Karpas-422 (cell line): ENCODE measurements around the gene SRGAP1. TPM values are rescaled to one million over a fixed set of nuclear protein-coding genes. Genes with fewer than 3 reads are reported as not detected.
"Not testable (repeated sequence)": the region's sequence is repeated elsewhere in the genome, so short reads cannot be mapped to it uniquely, and the experiment has no call there.

Source experiments
- DNase-seq: peaks from one replicate; pipeline ENCODE4 v3.0.0-alpha.2; 2015
- H2AFZ ChIP-seq: fragments of 200-600 bp; sonication (generic); 2 replicates; pipeline ENCODE4 v1.6.1; 2014; ENCODE audit warnings: antibody characterized with exemption, low read length, mixed read lengths
- H3K27ac ChIP-seq: fragments of 200-600 bp; sonication (generic); 2 replicates; pipeline ENCODE4 v1.5.1; 2014; ENCODE audit warnings: mild to moderate bottlenecking, low read length, moderate library complexity
- H3K27me3 ChIP-seq: fragments of 200-600 bp; sonication (generic); 2 replicates; pipeline ENCODE4 v1.6.1; 2014; ENCODE audit warnings: low read length, mixed read lengths
- H3K36me3 ChIP-seq: fragments of 200-600 bp; sonication (generic); 2 replicates; pipeline ENCODE4 v1.6.1; 2014; ENCODE audit warnings: low read length, mixed read lengths; ENCODE audit not compliant: insufficient read depth
- H3K4me1 ChIP-seq: fragments of 200-600 bp; sonication (generic); 2 replicates; pipeline ENCODE4 v1.6.1; 2014; ENCODE audit warnings: mild to moderate bottlenecking, low read length, mixed read lengths
- H3K4me2 ChIP-seq: fragments of 200-600 bp; sonication (generic); 2 replicates; pipeline ENCODE4 v1.6.1; 2014; ENCODE audit warnings: low read length, low read depth, mild to moderate bottlenecking; ENCODE audit not compliant: poor library complexity, severe bottlenecking
- H3K4me3 ChIP-seq: fragments of 200-600 bp; sonication (generic); 2 replicates; pipeline ENCODE4 v1.5.1; 2014; ENCODE audit warnings: mild to moderate bottlenecking, antibody characterized with exemption, low read length, mixed read lengths
- H3K79me2 ChIP-seq: fragments of 200-600 bp; sonication (generic); 2 replicates; pipeline ENCODE4 v1.6.1; 2014; ENCODE audit warnings: mild to moderate bottlenecking, low read length, mixed read lengths
- H3K9ac ChIP-seq: fragments of 200-600 bp; sonication (generic); 2 replicates; pipeline ENCODE4 v1.6.0; 2014; ENCODE audit warnings: low read length
- H3K9me2 ChIP-seq: fragments of 200-600 bp; sonication (generic), shearing (Covaris generic); replicated peaks from 2 replicates; pipeline ENCODE4 v1.6.0; 2014; ENCODE audit warnings: mild to moderate bottlenecking, low read length, moderate library complexity; ENCODE audit not compliant: insufficient read depth
- H3K9me3 ChIP-seq: fragments of 300-700, 200-600 bp; sonication (generic); 2 replicates; pipeline ENCODE4 v1.6.1; 2014; ENCODE audit warnings: low read length, mixed read lengths
- H4K20me1 ChIP-seq: fragments of 200-600 bp; sonication (generic); 2 replicates; pipeline ENCODE4 v1.6.1; 2014; ENCODE audit warnings: mild to moderate bottlenecking, antibody characterized with exemption, low read length, low read depth; ENCODE audit not compliant: insufficient read depth
- total RNA-seq: library from RNA; depleted of rRNA; stranded (reverse); fragments of >200 nt; shearing (Covaris generic); gene quantifications from 2 replicates; pipeline ENCODE4 v1.2.3, GENCODE V29; 2014; ENCODE audit warnings: low replicate concordance

Gene SRGAP1
- total RNA-seq, 1 experiment from 2014 or later, result not detected

DNA sequence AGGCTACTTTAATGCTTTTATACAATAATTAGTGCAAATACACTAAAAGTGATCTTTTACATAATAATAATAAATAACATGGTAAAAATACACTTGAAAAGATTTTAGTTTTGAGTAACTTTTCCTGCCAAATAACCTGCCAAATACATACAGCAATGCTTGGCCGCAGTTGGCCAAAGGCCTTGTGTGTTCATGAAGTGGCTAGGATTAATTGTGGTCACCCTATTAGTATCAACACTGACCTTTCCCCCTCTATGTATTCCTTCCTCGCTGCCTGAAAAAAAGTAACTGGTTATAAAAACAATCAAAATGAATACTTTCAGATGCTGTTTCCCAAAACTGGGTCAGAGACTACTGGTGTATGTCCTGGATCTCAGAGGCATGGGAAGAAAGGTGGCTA is 343.3 kb downstream of the SRGAP1 start:
- Histone ChIP-seq H3K79me2 (no peaks in the 10 kb centered on the region), H4K20me1 (no peaks in the 10 kb centered on the region), H3K9ac (no peak overlapping the region), H3K9me2 (no peaks in the 10 kb centered on the region), H3K27me3 (no peaks in the 10 kb centered on the region), H3K36me3 (peaks cover 3% of the 10 kb centered on the region; the same call in 1 of the 2 replicates), H3K27ac (no peak overlapping the region), H3K4me3 (no peak overlapping the region), H3K9me3 (no peaks in the 10 kb centered on the region), H3K4me1 (peaks cover 5% of the 10 kb centered on the region), H2AFZ (no peak overlapping the region), H3K4me2 (no peak overlapping the region)
- no peak for DNase-seq

DNA sequence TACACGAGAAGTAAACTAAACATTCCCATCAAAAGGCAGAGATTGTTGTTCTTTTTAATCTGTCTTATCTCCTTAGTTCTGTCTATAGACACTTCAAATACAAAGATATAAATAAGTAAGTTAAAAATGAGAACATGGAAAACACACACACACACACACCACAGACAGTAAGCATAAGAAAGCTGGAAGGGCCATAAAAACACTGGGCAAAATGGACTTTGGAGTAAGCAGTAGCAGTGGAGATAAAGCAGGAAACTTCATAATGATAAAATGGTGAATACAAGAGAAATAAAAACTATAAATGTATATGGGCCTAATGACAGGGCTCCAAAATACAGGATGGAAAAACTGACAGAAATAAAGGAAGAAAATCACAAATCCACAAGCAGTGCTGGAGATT is 345.0 kb downstream of the SRGAP1 start:
- Histone ChIP-seq H3K27ac (no peak overlapping the region), H3K4me3 (no peak overlapping the region), H3K9me3 (no peaks in the 10 kb centered on the region), H2AFZ (no peak overlapping the region), H4K20me1 (no peaks in the 10 kb centered on the region), H3K27me3 (no peaks in the 10 kb centered on the region), H3K36me3 (peaks cover 18% of the 10 kb centered on the region), H3K4me2 (no peak overlapping the region), H3K4me1 (peaks cover 5% of the 10 kb centered on the region), H3K9me2 (no peaks in the 10 kb centered on the region), H3K9ac (no peak overlapping the region), H3K79me2 (no peaks in the 10 kb centered on the region)
- no peak for DNase-seq

DNA sequence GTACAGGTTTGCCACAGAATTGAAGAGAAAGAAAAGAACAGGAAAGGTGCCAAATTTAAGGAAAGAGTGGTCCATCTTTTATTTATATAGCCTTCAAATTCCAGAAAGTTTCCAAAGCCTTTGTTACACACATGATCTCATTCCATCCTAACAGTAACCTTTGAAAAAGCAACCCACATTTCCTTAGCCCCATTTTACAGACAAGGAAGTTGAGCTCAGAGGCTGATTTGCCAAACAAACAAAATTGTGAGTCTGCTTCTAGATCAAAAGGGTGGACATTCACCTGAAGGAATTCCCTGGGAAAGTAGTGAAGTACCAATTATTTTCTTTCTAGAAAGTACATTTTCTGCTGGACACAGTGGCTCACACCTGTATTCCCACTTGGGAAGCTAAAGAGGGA is 345.6 kb downstream of the SRGAP1 start:
- H3K9me2 ChIP-seq, result no peaks in the 10 kb centered on the region
- H3K9me3 ChIP-seq, result no peaks in the 10 kb centered on the region
- no peaks in the 10 kb centered on the region for H4K20me1 ChIP-seq
- no peak overlapping the region for H2AFZ ChIP-seq
- H3K27me3 ChIP-seq, result no peaks in the 10 kb centered on the region
- no peak for DNase-seq
- H3K79me2 ChIP-seq, result no peaks in the 10 kb centered on the region
- no peak overlapping the region for H3K4me2 ChIP-seq
- no peak overlapping the region for H3K27ac ChIP-seq
- H3K36me3 ChIP-seq, result peaks cover 20% of the 10 kb centered on the region
- peaks cover 5% of the 10 kb centered on the region for H3K4me1 ChIP-seq
- H3K9ac ChIP-seq, result no peak overlapping the region
- no peak overlapping the region for H3K4me3 ChIP-seq

DNA sequence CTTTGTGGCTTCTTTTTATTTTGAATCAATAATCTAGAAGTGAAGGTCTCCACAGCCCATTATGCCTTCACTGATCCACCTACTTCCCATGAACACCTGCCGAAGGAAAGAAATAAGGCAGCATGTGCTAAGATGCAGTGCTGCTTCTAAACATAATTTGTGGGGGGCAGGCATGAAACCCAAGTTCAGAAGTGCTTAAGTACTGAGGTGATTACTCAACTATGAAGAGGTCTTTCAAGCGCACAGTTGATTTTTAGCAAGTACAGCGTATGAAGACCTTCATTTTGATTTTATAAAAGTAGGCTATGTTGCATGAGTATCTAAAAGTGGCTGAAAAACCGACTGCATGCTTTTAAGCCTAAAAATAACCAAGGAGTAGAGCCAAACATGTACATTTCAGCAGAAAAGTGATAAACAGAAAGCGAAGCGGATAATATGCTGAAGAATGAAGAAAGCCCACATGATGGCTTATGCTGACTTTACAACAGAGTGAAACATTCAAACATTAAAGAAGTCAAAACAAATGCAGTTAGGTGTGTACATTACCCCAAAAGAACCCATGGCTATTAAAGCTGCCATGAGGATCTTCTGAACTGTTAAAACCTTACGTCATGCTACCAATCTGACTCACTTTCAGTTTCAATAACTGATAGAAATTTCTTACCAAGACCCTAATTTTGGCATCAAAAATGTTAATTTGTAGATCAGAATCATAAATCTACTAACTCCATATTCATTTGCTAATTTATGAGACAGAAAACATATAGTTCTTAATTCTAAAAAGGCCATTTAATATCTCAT is 348.3 kb downstream of the SRGAP1 start:
- Histone ChIP-seq H3K4me2 (no peak overlapping the region), H3K36me3 (peaks cover 20% of the 10 kb centered on the region), H3K9me3 (no peaks in the 10 kb centered on the region), H4K20me1 (no peaks in the 10 kb centered on the region), H2AFZ (no peak overlapping the region), H3K9ac (no peak overlapping the region), H3K79me2 (no peaks in the 10 kb centered on the region), H3K4me1 (peaks cover 5% of the 10 kb centered on the region), H3K4me3 (no peak overlapping the region), H3K27ac (no peak overlapping the region), H3K9me2 (no peaks in the 10 kb centered on the region), H3K27me3 (no peaks in the 10 kb centered on the region)
- no peak for DNase-seq

DNA sequence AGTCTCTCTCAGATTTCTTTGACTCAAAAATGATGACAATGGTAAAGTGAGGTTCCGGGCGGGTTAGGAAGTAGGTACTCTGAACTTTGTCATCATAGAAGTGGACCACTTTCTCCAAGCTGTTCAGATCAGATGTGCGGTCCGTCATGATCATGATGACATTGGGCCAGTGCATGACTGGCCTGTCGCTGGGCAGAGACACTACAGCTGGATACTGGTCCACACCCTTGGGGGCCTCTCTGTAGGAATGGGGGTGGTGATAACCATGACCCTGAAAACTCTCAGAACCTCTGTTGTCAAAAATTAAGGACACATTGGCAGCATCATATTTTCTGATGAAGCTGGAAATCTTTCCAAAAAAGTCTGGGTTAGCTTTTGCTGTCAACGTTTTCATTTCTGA is 349.4 kb downstream of the SRGAP1 start:
- Histone ChIP-seq H3K9ac (no peak overlapping the region), H3K27ac (no peak overlapping the region), H4K20me1 (no peaks in the 10 kb centered on the region), H3K36me3 (peaks cover 20% of the 10 kb centered on the region), H3K4me2 (no peak overlapping the region), H2AFZ (no peak overlapping the region), H3K9me2 (no peaks in the 10 kb centered on the region), H3K79me2 (no peaks in the 10 kb centered on the region), H3K4me3 (no peak overlapping the region), H3K27me3 (no peaks in the 10 kb centered on the region), H3K4me1 (peaks cover 5% of the 10 kb centered on the region), H3K9me3 (no peaks in the 10 kb centered on the region)
- DNase-seq, result no peak

DNA sequence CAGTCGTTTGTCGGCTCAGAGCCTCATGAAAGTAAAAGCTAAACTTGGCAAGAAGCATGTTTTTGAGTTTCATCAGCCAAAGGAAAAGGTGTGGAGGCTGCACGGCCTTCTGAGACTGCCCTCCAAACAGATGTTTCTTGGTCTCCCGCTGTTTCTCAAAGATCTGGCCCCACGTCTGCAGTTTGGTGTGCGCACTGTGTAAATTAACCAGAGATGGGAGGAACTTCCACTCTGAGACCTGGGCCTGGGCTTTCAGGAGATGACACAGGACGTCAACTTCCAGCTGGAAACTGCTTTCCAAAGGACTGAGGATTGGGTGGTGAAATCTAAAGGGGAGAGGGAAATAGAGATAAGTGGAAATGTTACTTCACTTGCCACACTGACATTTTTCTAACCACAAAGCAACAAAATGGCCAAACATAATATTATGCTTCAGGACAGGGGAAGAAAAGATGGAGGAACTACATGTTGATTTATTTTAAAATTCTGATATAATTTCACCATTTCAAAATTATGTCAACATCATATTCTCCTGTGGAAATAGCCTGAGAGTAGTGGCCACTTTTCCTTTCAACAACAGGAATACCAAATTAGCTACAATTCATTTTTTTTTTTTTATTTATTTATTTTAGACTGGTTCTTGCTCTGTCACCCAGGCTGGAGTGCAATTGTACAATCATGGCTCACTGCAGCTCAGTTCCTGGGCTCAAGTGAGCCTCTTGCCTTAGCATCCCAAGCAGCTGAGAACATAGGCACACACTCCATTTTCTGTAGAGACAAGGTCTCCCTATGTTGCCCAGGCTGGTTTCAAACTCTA is 350.0 kb downstream of the SRGAP1 start:
- no peak for DNase-seq
- no peak overlapping the region for H3K9ac ChIP-seq
- H3K9me3 ChIP-seq, result no peaks in the 10 kb centered on the region
- H3K4me3 ChIP-seq, result no peak overlapping the region
- H3K79me2 ChIP-seq, result no peaks in the 10 kb centered on the region
- H3K4me1 ChIP-seq, result peaks cover 5% of the 10 kb centered on the region
- peaks cover 20% of the 10 kb centered on the region for H3K36me3 ChIP-seq
- no peak overlapping the region for H3K27ac ChIP-seq
- no peaks in the 10 kb centered on the region for H3K27me3 ChIP-seq
- H3K4me2 ChIP-seq, result no peak overlapping the region
- H4K20me1 ChIP-seq, result no peaks in the 10 kb centered on the region
- H2AFZ ChIP-seq, result no peak overlapping the region
- no peaks in the 10 kb centered on the region for H3K9me2 ChIP-seq

DNA sequence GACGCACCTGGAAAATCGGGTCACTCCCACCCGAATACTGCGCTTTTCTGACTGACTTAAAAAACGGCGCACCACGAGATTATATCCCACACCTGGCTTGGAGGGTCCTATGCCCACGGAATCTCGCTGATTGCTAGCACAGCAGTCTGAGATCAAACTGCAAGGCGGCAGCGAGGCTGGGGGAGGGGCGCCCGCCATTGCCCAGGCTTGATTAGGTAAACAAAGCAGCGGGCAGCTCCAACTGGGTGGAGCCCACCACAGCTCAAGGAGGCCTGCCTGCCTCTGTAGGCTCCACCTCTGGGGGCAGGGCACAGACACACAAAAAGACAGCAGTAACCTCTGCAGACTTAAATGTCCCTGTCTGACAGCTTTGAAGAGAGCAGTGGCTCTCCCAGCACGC is 351.3 kb downstream of the SRGAP1 start:
- not testable (repeated sequence) for H2AFZ ChIP-seq, H3K4me3 ChIP-seq, H3K4me2 ChIP-seq, H4K20me1 ChIP-seq, H3K27ac ChIP-seq, H3K79me2 ChIP-seq, H3K9ac ChIP-seq, H3K4me1 ChIP-seq, H3K9me3 ChIP-seq, H3K9me2 ChIP-seq, DNase-seq, H3K27me3 ChIP-seq
- peaks cover 20% of the 10 kb centered on the region for H3K36me3 ChIP-seq

DNA sequence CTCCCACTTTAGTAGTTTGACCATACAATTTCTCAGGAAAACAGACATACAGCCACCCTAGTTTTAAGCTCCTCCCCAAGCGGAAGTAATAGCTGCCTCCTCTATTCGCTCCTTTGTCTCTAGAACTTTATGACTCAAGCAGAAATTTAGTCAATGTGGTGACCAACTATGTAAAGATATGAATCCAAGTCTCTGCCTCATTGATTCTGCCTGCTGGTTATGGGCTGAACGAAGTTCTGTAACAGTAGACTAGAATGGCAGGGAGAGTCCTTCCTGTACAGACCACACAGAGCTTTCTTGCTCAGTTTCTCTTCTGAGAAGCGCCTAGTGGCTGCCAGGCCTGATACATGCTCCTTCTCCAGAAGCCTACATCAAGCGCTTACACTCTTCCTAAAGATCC is 358.5 kb downstream of the SRGAP1 start:
- Histone ChIP-seq H3K9me2 (no peaks in the 10 kb centered on the region), H3K4me3 (no peak overlapping the region), H3K4me2 (no peak overlapping the region), H4K20me1 (no peaks in the 10 kb centered on the region), H3K79me2 (peaks cover 21% of the 10 kb centered on the region), H3K9me3 (no peaks in the 10 kb centered on the region), H3K27ac (no peak overlapping the region), H2AFZ (no peak overlapping the region), H3K36me3 (peaks cover 30% of the 10 kb centered on the region), H3K9ac (no peak overlapping the region), H3K4me1 (no peaks in the 10 kb centered on the region), H3K27me3 (no peaks in the 10 kb centered on the region)
- DNase-seq, result no peak
